Left renal cortex interstitium (tissue), 4 donors: ENCODE results near the gene RAD51AP1. TPM values are rescaled to one million over a fixed set of nuclear protein-coding genes. Genes with fewer than 3 reads are reported as not detected.

Experiments used
- DNase-seq, 4 donors: peaks; one replicate each; pipeline ENCODE4 v3.0.0-alpha.2; 2013; ENCODE audit warnings: low read depth in 4 of 4, low spot score in 2 of 4, missing footprints in 1 of 4
- polyA plus RNA-seq, 4 donors: library from polyadenylated mRNA; unstranded; fragments of 120-200 nt; gene quantifications; one replicate each; pipeline ENCODE4 v1.2.1, GENCODE V29; 2013; ENCODE audit not compliant: insufficient read length in 4 of 4

The RAD51AP1 gene
- polyA plus RNA-seq, 4 donors: 24.4 to 29.0 (median 26.3) TPM

GRCh38 chr12:4540638-4541037, 1.9 kb downstream of the RAD51AP1 start:
- DNase-seq: no peak

GRCh38 chr12:4545195-4545594, 6.5 kb downstream of the RAD51AP1 start:
- no peak for DNase-seq

- DNase-seq: no peak
Measured at GRCh38 chr12:4552191-4552590, 13.5 kb downstream of the RAD51AP1 start.

GRCh38 chr12:4553943-4554342, 15.3 kb downstream of the RAD51AP1 start:
- DNase-seq: no peak

- no peak for DNase-seq
Measured at GRCh38 chr12:4555804-4556203, 17.1 kb downstream of the RAD51AP1 start.

GRCh38 chr12:4556735-4557530, 18.2 kb downstream of the RAD51AP1 start:
- DNase-seq: no peak

- no peak for DNase-seq
Measured at GRCh38 chr12:4557586-4557985, 18.9 kb downstream of the RAD51AP1 start.

- DNase-seq: no peak
Measured at GRCh38 chr12:4558171-4558570, 19.5 kb downstream of the RAD51AP1 start.

- DNase-seq: peak; percentile 67 to 85 (median 72)
Measured at GRCh38 chr12:4562034-4562657, 23.5 kb downstream of the RAD51AP1 start, which contains the start of gene DYRK4. DYRK4 (plus strand) TSS chr12:4562208; CDS start chr12:4562246, 38 bp downstream.

- no peak for DNase-seq
Measured at GRCh38 chr12:4563336-4563735, 24.6 kb downstream of the RAD51AP1 start.

- DNase-seq: no peak
Measured at GRCh38 chr12:4564818-4565217, 26.1 kb downstream of the RAD51AP1 start.

GRCh38 chr12:4566474-4566873, 27.8 kb downstream of the RAD51AP1 start:
- DNase-seq: no peak

- DNase-seq: no peak
Measured at GRCh38 chr12:4567073-4567881, 28.6 kb downstream of the RAD51AP1 start.

- no peak for DNase-seq
Measured at GRCh38 chr12:4569261-4569660, 30.6 kb downstream of the RAD51AP1 start.

- no peak for DNase-seq
Measured at GRCh38 chr12:4572680-4573079, 34.0 kb downstream of the RAD51AP1 start.

- DNase-seq: no peak
Measured at GRCh38 chr12:4579305-4580102, 40.8 kb downstream of the RAD51AP1 start.

GRCh38 chr12:4580281-4580688, 41.6 kb downstream of the RAD51AP1 start:
- DNase-seq: no peak

GRCh38 chr12:4584281-4584680, 45.6 kb downstream of the RAD51AP1 start:
- DNase-seq: no peak

- no peak for DNase-seq
Measured at GRCh38 chr12:4584896-4585295, 46.2 kb downstream of the RAD51AP1 start.

GRCh38 chr12:4586500-4586899, 47.8 kb downstream of the RAD51AP1 start:
- DNase-seq: no peak
